Endothelial cell (in vitro differentiated cells): ENCODE data around the gene CAMK2N1. TPM values are rescaled to one million over a fixed set of nuclear protein-coding genes. Genes with fewer than 3 reads are reported as not detected.

ENCODE experiments used
- DNase-seq: peaks from one replicate; pipeline ENCODE4 v3.0.0; 2021; ENCODE audit warnings: low spot score
- H3K27ac Mint-ChIP-seq: one replicate; pipeline ENCODE4 v1.8.0; 2021; ENCODE audit warnings: mixed read lengths, inconsistent platforms; ENCODE audit not compliant: unreplicated experiment
- H3K27me3 Mint-ChIP-seq: one replicate; pipeline ENCODE4 v1.8.0; 2021; ENCODE audit warnings: mild to moderate bottlenecking, moderate library complexity, mixed read lengths, inconsistent platforms; ENCODE audit not compliant: unreplicated experiment
- H3K36me3 Mint-ChIP-seq: one replicate; pipeline ENCODE4 v1.8.0; 2021; ENCODE audit warnings: mild to moderate bottlenecking, low read depth, mixed read lengths, inconsistent platforms; ENCODE audit not compliant: unreplicated experiment
- H3K4me1 Mint-ChIP-seq: one replicate; pipeline ENCODE4 v1.8.0; 2021; ENCODE audit warnings: mild to moderate bottlenecking, mixed read lengths, inconsistent platforms; ENCODE audit not compliant: unreplicated experiment
- H3K4me3 Mint-ChIP-seq: one replicate; pipeline ENCODE4 v1.8.0; 2021; ENCODE audit warnings: mild to moderate bottlenecking, mixed read lengths, inconsistent platforms; ENCODE audit not compliant: unreplicated experiment
- H3K9me3 Mint-ChIP-seq: one replicate; pipeline ENCODE4 v1.8.0; 2021; ENCODE audit warnings: mixed read lengths, inconsistent platforms; ENCODE audit not compliant: unreplicated experiment
- total RNA-seq: library from RNA; stranded (reverse); fragmentation: NEBNext Ultra II Directional; extraction: Animal tissue kit (Norgen Biotek cat#: 25700); gene quantifications from one replicate; pipeline ENCODE4 v1.2.1, GENCODE V29; 2021; ENCODE audit not compliant: unreplicated experiment
- TF ChIP-seq, protein P1 (sequence below): fragments of 200-600 bp; sonication (generic); IDR thresholded peaks from one replicate; pipeline ENCODE4 v1.5.0; 2021; ENCODE audit warnings: antibody characterized with exemption; ENCODE audit not compliant: unreplicated experiment

CAMK2N1 gene
- total RNA-seq, 1 donor from 2014 or later, result 0.28 TPM

DNA sequence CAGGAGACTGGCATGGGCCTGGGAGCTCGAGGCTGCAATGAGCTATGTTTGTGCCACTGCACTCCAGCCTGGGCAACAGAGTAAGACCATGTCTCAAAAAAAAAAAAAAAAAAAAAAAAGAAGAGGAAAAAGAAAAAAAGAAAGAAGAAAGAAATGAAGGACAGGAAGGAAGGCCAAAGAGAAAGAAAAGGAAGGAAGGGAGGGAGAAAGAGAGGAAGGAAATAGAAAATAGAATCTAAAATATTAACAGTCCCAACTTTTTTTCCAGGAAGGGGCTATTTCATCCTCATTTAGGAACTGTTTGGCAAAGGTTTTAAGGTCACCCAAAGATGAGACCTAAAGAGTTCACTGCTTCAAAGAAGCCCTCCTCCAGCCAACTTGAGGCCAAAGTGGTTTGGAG lies 19.5 kb upstream of the CAMK2N1 start:
- Mint-ChIP-seq H3K4me3 (no peak overlapping the region), H3K4me1 (peaks cover 5% of the 10 kb centered on the region), H3K27me3 (no peaks in the 10 kb centered on the region), H3K27ac (no peak overlapping the region), H3K9me3 (no peaks in the 10 kb centered on the region), H3K36me3 (peaks cover 10% of the 10 kb centered on the region)
- TF ChIP-seq, protein P1, sequence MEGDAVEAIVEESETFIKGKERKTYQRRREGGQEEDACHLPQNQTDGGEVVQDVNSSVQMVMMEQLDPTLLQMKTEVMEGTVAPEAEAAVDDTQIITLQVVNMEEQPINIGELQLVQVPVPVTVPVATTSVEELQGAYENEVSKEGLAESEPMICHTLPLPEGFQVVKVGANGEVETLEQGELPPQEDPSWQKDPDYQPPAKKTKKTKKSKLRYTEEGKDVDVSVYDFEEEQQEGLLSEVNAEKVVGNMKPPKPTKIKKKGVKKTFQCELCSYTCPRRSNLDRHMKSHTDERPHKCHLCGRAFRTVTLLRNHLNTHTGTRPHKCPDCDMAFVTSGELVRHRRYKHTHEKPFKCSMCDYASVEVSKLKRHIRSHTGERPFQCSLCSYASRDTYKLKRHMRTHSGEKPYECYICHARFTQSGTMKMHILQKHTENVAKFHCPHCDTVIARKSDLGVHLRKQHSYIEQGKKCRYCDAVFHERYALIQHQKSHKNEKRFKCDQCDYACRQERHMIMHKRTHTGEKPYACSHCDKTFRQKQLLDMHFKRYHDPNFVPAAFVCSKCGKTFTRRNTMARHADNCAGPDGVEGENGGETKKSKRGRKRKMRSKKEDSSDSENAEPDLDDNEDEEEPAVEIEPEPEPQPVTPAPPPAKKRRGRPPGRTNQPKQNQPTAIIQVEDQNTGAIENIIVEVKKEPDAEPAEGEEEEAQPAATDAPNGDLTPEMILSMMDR, result no peak
- DNase-seq, result no peak

DNA sequence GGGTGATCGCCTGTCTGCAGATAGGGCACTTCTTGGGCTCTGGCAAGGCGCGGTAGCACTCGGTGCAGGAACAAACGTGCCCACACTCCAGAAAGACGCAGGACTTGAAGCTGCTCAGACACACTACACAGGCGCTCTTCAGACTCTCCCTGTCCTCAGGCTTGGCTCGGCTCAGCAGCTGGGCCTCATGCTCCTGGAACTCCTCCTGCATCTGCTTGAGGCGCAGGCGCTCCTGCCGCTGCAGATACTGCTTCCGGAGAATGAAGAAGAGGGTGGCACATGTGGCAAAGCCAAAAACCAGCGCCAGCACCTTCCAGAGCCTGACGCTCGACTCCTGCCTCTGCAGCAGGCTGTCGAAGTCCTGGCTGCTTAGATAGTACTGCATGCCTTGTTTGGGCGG lies 14.7 kb upstream of the CAMK2N1 start:
- no peak overlapping the region for H3K27ac Mint-ChIP-seq
- H3K9me3 Mint-ChIP-seq, result no peaks in the 10 kb centered on the region
- DNase-seq, result no peak
- peaks cover 2% of the 10 kb centered on the region for H3K27me3 Mint-ChIP-seq
- H3K36me3 Mint-ChIP-seq, result peaks cover 15% of the 10 kb centered on the region
- TF ChIP-seq, protein P1, result no peak
- no peaks in the 10 kb centered on the region for H3K4me1 Mint-ChIP-seq
- no peak overlapping the region for H3K4me3 Mint-ChIP-seq

GRCh38 chr1:20499718-20500117 lies 13.7 kb upstream of the CAMK2N1 start:
- DNase-seq, result no peak
- H3K9me3 Mint-ChIP-seq, result no peaks in the 10 kb centered on the region
- H3K27me3 Mint-ChIP-seq, result peaks cover 2% of the 10 kb centered on the region
- H3K4me3 Mint-ChIP-seq, result no peak overlapping the region
- no peak overlapping the region for H3K27ac Mint-ChIP-seq
- TF ChIP-seq, protein P1, result no peak
- peaks cover 15% of the 10 kb centered on the region for H3K36me3 Mint-ChIP-seq
- no peaks in the 10 kb centered on the region for H3K4me1 Mint-ChIP-seq

- Mint-ChIP-seq H3K4me3 (no peak overlapping the region), H3K27me3 (peaks cover 2% of the 10 kb centered on the region), H3K4me1 (no peaks in the 10 kb centered on the region), H3K36me3 (peaks cover 12% of the 10 kb centered on the region), H3K27ac (no peak overlapping the region), H3K9me3 (no peaks in the 10 kb centered on the region)
- no peak for DNase-seq
- TF ChIP-seq, protein P1, result no peak
Observed at GRCh38 chr1:20499105-20499504, 13.1 kb upstream of the CAMK2N1 start.

DNA sequence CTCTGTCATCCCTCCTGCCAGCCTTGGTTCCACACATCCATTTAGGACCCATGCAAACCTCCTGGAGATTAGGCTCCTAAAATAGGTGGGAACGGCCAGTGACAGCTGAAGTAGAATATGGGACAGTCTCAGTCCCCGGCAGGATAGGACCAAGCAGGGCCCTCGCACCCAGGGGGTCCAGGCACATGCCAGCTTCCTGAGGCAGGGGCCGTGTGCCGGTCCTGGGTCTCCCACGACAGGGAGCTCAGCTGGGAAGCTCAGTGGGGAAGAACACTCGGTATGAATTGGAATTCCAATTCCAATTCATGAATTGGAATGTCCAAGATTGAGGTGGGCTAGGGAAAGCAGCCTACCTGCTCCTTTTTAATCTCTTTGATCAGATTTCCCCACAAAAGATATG lies 12.1 kb upstream of the CAMK2N1 start:
- Mint-ChIP-seq H3K27ac (no peak overlapping the region), H3K4me1 (no peaks in the 10 kb centered on the region), H3K4me3 (no peak overlapping the region), H3K27me3 (peaks cover 5% of the 10 kb centered on the region), H3K36me3 (peaks cover 10% of the 10 kb centered on the region), H3K9me3 (no peaks in the 10 kb centered on the region)
- DNase-seq, result no peak
- TF ChIP-seq, protein P1, result no peak
